ENCODE results near the gene PPP1R8.

DNA sequence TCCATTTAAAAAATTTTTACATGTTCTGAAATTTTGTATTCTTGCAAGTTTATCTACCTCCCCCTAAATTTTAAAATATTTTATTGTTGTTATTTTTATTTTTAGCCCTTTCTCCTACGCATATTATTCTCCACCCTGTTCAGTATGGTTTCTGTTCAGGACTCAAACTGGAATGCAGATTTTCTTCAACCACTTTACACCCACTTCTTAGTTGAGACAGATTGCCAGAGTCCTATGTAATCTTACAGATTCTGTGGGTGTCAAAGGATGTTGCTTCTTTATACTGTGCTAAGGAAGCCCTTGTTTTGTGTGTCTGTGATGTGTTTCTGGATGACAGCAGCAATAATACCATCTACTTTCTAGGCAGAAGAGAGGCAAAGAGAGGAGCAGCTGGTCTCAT is 20.7 kb upstream of the PPP1R8 start:
- TF ChIP-seq, protein P1, sequence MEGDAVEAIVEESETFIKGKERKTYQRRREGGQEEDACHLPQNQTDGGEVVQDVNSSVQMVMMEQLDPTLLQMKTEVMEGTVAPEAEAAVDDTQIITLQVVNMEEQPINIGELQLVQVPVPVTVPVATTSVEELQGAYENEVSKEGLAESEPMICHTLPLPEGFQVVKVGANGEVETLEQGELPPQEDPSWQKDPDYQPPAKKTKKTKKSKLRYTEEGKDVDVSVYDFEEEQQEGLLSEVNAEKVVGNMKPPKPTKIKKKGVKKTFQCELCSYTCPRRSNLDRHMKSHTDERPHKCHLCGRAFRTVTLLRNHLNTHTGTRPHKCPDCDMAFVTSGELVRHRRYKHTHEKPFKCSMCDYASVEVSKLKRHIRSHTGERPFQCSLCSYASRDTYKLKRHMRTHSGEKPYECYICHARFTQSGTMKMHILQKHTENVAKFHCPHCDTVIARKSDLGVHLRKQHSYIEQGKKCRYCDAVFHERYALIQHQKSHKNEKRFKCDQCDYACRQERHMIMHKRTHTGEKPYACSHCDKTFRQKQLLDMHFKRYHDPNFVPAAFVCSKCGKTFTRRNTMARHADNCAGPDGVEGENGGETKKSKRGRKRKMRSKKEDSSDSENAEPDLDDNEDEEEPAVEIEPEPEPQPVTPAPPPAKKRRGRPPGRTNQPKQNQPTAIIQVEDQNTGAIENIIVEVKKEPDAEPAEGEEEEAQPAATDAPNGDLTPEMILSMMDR (IDR thresholded peaks at IDR 0.05): no peak
- TF ChIP-seq POLR2AphosphoS5 (IDR thresholded peaks at IDR 0.05) (no peak), POLR2A (IDR thresholded peaks at IDR 0.05) (no peak)

Data from breast epithelium (tissue), 3 donors.